ENCODE measurements around the gene ZBTB8OS.

The ZBTB8OS gene

DNA sequence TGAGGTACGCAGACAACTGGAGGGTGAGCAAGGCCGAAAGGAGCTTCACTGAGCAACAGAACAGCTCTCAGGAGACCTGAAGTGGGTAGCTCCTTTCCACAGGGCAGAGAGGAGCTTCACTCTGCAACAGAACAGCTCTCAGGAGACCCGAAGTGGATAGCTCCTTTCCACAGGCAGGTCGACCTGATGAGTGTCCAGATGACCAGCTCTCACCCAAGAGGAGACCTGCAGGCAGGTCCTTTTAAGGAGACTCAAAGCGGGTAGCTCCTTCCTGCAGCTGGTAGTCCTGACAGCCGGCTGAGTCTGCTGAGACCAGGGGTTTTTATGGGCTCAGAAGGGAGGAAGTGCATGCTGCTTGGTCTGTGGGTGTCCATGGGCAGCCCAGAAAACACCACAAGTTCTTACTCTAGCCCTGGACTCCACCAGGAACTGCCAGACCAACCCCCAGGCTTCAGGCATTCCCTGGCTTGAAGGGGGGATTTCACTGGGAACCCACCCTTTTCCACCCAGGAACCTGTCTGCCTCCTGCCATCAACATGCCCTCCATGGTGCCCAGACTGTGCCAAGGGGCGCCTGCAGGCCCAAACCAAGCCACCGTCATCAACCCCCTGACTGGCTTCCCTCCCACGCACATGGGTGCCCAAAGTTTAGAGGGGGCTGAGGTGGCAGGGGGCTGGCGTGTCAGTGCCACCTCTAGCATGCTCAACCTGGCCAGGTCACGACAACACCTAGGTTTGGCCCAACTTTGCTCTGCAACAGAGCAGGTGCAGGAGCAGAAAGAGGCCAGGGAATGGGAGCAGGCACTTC lies 43.6 kb downstream of the ZBTB8OS start:
- no peak for DNase-seq

DNA sequence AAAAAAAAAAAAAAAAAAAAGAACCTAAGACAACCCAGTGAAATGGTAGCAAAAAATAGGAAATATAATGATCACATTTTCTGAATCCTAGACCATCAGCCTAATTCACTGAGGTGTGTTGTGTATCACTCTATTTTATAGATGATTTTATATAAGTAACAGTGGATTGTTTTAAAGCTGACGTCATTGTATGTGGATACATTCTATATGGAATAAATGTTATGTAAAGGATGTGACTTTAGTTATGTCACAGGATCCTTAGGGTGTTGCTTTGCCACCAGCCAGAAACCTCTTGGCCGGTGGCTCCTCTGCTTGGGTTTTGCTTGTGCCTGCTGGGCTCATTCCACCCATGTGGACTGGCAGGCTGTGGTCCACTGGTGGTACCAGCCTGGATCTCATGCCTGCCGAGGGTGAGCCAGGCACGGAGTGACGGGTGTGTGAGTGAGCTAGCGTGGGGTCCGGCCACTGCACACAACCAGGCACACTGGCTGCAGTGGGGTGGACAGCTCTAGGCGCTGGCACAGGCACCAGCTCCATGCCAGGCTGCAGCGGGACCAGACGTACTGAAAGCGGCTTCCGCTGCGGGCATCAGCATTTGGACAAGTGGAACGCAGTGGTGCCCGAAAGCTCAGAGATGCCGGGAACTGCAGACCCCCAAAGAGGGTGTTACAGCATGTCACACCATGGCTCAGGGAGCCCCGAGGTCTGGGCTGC lies 44.5 kb downstream of the ZBTB8OS start:
- no peak for DNase-seq

DNA sequence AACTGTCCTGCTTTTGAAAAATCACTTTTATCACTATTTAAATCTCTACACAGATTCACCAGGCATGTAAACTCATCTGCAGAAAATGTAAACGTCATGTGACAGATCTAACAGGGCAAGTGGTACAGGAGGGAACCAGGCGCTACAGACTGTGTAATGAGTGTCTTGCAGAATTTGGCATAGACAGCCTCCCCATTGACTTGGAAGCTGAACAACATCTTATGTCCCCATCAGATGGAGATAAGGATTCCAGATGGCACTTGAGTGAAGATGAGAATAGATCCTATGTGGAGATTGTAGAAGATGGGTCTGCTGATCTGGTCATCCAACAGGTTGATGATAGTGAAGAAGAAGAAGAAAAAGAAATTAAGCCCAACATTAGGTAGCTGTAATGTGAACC lies 50.3 kb downstream of the ZBTB8OS start:
- DNase-seq = no peak

GRCh38 chr1:32592943-32593342 lies 57.4 kb downstream of the ZBTB8OS start:
- no peak for DNase-seq

DNA sequence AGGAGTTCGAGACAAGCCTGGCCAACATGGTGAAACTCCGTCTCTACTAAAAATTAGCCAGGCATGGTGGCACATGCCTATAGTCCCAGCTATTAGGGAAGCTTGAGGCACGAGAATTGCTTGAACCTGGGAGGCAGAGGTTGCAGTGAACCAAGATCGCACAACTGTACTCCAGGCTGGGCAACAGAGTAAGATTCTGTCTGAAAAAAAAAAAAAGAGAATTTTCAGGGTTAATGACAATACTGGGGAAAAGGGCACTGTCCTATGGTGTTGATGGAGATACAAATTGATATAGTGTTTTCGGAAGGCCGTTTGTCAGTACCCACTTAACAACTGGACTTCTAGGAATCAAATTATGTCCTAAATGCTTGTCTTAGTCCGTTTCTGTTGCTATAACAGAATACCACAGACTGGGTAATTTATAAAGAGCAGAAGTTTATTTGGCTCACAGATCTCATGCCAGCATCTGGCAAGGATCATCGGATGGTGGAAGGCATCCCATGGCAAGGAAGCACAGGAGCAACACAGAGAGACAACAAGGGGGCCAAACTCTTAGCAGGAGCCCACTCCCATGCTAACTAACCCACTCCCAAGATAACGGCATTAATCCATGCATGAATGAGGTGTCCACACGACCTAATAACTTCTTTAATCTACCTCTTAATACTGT lies 69.9 kb downstream of the ZBTB8OS start:
- DNase-seq = no peak
